ENCODE data around the gene IL27RA. TPM values are rescaled to one million over a fixed set of nuclear protein-coding genes. Genes with fewer than 3 reads are reported as not detected.

IL27RA gene
- total and polyA plus RNA-seq, 2 donors (not counting 3 experiments of a cell fraction or from before 2014, with no cell fraction given) = 1.6 to 4.5 TPM

- ChIA-PET CTCF (interaction anchor here (0.9 kb wide), 1 partner anchor 46 kb away, joined by 3 read pairs; the partner anchor contains the start of gene IL27RA), POLR2A (no interaction called here)
- DNase-seq (ENCODE audit: low read depth, low spot score) = no peak
- Histone ChIP-seq H3K9me1 (replicated peaks; ENCODE audit: control insufficient read depth, extremely low read depth, insufficient read depth, low read length) (no peaks in the 10 kb centered on the region), H3K4me1 (ENCODE audit: control insufficient read depth, extremely low read depth, insufficient read depth, low read length) (peaks cover 22% of the 10 kb centered on the region), H3K36me3 (ENCODE audit: control insufficient read depth in 2 of 2, extremely low read depth in 1 of 2, insufficient read depth in 2 of 2, low read length in 2 of 2) (peaks cover 0 to 2% of the 10 kb centered on the region in 2 experiments), H3K27ac (ENCODE audit: insufficient read depth, low read depth, low read length) (peak overlapping the region; percentile 84), H3K79me2 (ENCODE audit: control insufficient read depth, insufficient read depth, low read length) (no peaks in the 10 kb centered on the region), H3K4me3 (replicated peaks in 1 of 3; ENCODE audit: insufficient read depth in 1 of 3, low read depth in 1 of 3, low read length in 3 of 3) (no peak overlapping the region), H3K27me3 (ENCODE audit: control insufficient read depth in 2 of 2, insufficient read depth in 2 of 2, low read length in 2 of 2) (no peaks in the 10 kb centered on the region), H3K4me2 (ENCODE audit: insufficient read depth, low read length) (peak overlapping the region; percentile 81), H3K9me3 (replicated peaks; ENCODE audit: control insufficient read depth, insufficient read depth, low read length) (no peaks in the 10 kb centered on the region), H2AFZ (ENCODE audit: low read depth, low read length) (peak overlapping the region; percentile 84), H3K9ac (replicated peaks; ENCODE audit: extremely low read depth, insufficient read depth, low read length) (peak overlapping the region; percentile 65), H4K20me1 (replicated peaks; ENCODE audit: control insufficient read depth, extremely low read depth, insufficient read depth, low read length) (no peaks in the 10 kb centered on the region)
- BruUV-seq (replicated peaks) = no TSS peak
- dilution Hi-C loops (cut with MboI; ENCODE audit: extremely low pct_ligation_motif_present, low sequenced_read_pairs) (no loop called here), intact Hi-C loops (cut with micrococcal nuclease) (loop anchor here (1.0 to 2.0 kb wide), 4 partner anchors 8 to 47 kb away; partner anchors contain the start of genes DCAF15 and RFX1)
- FAIRE-seq = no peak
- TF ChIP-seq FOS (IDR thresholded peaks at IDR 0.05; ENCODE audit: borderline replicate concordance, insufficient read depth, low read length) = no peak
- TF ChIP-seq CTCF (IDR thresholded peaks at IDR 0.05; ENCODE audit: extremely low read depth in 1 of 2, insufficient read depth in 1 of 2, low read depth in 1 of 2, low read length in 2 of 2) = no peak
- TF ChIP-seq POLR2AphosphoS5 (IDR thresholded peaks at IDR 0.05; ENCODE audit: insufficient read depth, low read depth, low read length) = no peak
- TF ChIP-seq MYC (IDR thresholded peaks at IDR 0.05; ENCODE audit: low read depth, low read length) = no peak
- TF ChIP-seq GATA2 (IDR thresholded peaks at IDR 0.05; ENCODE audit: insufficient read depth, insufficient read length, low read depth, low read length) = no peak
- TF ChIP-seq JUN (IDR thresholded peaks at IDR 0.05; ENCODE audit: borderline replicate concordance, insufficient read depth, insufficient read length, low read depth) = no peak
- TF ChIP-seq MAX (IDR thresholded peaks at IDR 0.05; ENCODE audit: insufficient read depth, insufficient read length) = no peak
- TF ChIP-seq EZH2 (IDR thresholded peaks at IDR 0.05; ENCODE audit: borderline replicate concordance, low read depth, low read length, severe bottlenecking) = no peak
- no peak for TF ChIP-seq POLR2A (IDR thresholded peaks at IDR 0.05; ENCODE audit: low read depth, low read length)
Measured at GRCh38 chr19:13985771-13986347, 45.7 kb upstream of the IL27RA start.

All from endothelial cell of umbilical vein (primary cell).